GM12878 (cell line): ENCODE results near the gene PTPRS. TPM values are rescaled to one million over a fixed set of nuclear protein-coding genes. Genes with fewer than 3 reads are reported as not detected.

Experiments used
- IRF4 ChIP-seq: IDR thresholded peaks from 2 replicates; pipeline ENCODE4 v1.6.1; 2011; ENCODE audit warnings: low read depth, low read length
- KAT2A ChIP-seq: conservative IDR thresholded peaks from 2 replicates; pipeline ENCODE4 v1.6.1; 2011; ENCODE audit warnings: low read depth, low read length; ENCODE audit not compliant: control insufficient read depth
- NFIC ChIP-seq: IDR thresholded peaks from 2 replicates; pipeline ENCODE4 v1.6.1; 2012; ENCODE audit warnings: low read depth, mild to moderate bottlenecking, inconsistent platforms, low read length, moderate library complexity
- RUNX3 ChIP-seq: IDR thresholded peaks from 2 replicates; pipeline ENCODE4 v1.6.1; 2012; ENCODE audit warnings: low read length, inconsistent platforms
- SREBF2 ChIP-seq: IDR thresholded peaks from 2 replicates; pipeline ENCODE4 v1.6.1; 2012; ENCODE audit warnings: mild to moderate bottlenecking, low read length
- TCF3 ChIP-seq: IDR thresholded peaks from 2 replicates; pipeline ENCODE4 v1.6.1; 2012; ENCODE audit warnings: low read depth, mild to moderate bottlenecking, low read length, borderline replicate concordance; ENCODE audit not compliant: insufficient read depth
- polyA plus RNA-seq, 11 experiments: library from polyadenylated mRNA; depleted of rRNA in 4 of 11; unstranded in 6 of 11; stranded (reverse) in 5 of 11; fragments of >200 nt; fragmentation: Nextera tagmentation in 4 of 11; fragmentation: Illumina TruSeq in 1 of 11; extraction: Ambion mirVana in 4 of 11; extraction: Trizol in 1 of 11; gene quantifications; 1 replicate in 1 of 11; 2 replicates in 10 of 11; pipeline versions ENCODE4 v1.2.1 to v1.2.3, GENCODE V29; 2011 to 2016; ENCODE audit warnings: inconsistent platforms in 2 of 11, missing spikeins in 2 of 11, low read depth in 1 of 11
- total RNA-seq, 4 experiments: library from RNA; depleted of rRNA in 3 of 4; stranded (reverse); fragments of >200 nt in 3 of 4; fragmentation: Illumina TruSeq in 1 of 4; extraction: Trizol in 1 of 4; gene quantifications; 2 replicates each; pipeline versions ENCODE4 v1.2.1 to v1.2.3, GENCODE V29; 2013 to 2021
- TF ChIP-seq, protein P1 (sequence below): fragments of 150-350 bp; IDR thresholded peaks from 2 replicates; pipeline ENCODE4 v1.6.1; 2016; ENCODE audit warnings: low read depth, low read length
- TF ChIP-seq, protein P2 (sequence below): fragments of 450-650 bp; IDR thresholded peaks from 2 replicates; pipeline ENCODE4 v1.6.1; 2016; ENCODE audit warnings: mild to moderate bottlenecking
- TF ChIP-seq, protein P3 (sequence below): IDR thresholded peaks from 2 replicates; pipeline ENCODE4 v1.6.1; 2012; ENCODE audit warnings: low read depth, low read length, improper control_type of control experiment
- TF ChIP-seq, protein P4 (sequence below): fragments of 450-650 bp; formaldehyde crosslinking; IDR thresholded peaks from 2 replicates; pipeline ENCODE4 v1.5.0; 2022; ENCODE audit warnings: mild to moderate bottlenecking, missing genetic modification characterization

The PTPRS gene
- total and polyA plus RNA-seq, 10 of the 15 experiments (the other 5 are each of a cell fraction or from before 2014, with no cell fraction given) = 0.09 to 32.1 (median 0.71) TPM

DNA sequence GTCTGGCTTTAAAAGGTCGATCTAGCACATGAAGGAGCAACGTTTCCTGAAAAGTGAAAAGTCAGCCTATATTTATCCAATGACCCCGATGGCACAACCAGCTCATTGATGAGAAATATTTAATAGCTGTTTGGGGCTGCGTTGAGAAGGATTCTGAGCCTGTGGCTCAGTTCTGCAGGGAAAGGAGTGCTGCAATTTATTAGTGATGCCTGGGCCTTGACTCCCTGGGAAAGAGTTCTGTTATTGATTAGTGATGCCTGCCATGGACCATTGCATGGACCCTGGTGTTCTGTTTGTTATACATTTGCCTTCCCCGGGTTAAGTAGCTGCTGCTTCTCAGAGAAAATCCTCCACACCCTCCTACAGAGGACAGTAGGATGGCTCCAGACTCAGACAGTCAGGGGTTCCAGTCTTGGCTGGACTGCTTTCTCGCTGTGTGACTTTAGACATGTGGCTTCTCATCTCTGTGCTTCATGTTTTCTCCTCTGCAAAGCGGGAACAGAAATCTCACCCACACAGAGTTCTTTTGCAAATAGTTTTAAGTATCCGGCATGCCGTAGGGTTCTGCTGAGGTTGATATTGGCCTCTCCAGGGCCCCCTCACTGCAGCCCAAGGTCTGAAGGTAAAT, 17.7 kb upstream of the PTPRS start (continued):
- TF ChIP-seq, protein P1, sequence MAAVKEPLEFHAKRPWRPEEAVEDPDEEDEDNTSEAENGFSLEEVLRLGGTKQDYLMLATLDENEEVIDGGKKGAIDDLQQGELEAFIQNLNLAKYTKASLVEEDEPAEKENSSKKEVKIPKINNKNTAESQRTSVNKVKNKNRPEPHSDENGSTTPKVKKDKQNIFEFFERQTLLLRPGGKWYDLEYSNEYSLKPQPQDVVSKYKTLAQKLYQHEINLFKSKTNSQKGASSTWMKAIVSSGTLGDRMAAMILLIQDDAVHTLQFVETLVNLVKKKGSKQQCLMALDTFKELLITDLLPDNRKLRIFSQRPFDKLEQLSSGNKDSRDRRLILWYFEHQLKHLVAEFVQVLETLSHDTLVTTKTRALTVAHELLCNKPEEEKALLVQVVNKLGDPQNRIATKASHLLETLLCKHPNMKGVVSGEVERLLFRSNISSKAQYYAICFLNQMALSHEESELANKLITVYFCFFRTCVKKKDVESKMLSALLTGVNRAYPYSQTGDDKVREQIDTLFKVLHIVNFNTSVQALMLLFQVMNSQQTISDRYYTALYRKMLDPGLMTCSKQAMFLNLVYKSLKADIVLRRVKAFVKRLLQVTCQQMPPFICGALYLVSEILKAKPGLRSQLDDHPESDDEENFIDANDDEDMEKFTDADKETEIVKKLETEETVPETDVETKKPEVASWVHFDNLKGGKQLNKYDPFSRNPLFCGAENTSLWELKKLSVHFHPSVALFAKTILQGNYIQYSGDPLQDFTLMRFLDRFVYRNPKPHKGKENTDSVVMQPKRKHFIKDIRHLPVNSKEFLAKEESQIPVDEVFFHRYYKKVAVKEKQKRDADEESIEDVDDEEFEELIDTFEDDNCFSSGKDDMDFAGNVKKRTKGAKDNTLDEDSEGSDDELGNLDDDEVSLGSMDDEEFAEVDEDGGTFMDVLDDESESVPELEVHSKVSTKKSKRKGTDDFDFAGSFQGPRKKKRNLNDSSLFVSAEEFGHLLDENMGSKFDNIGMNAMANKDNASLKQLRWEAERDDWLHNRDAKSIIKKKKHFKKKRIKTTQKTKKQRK = no peak
- TF ChIP-seq TCF3 (no peak), KAT2A (no peak), RUNX3 (no peak), SREBF2 (no peak), IRF4 (no peak), NFIC (no peak)
- TF ChIP-seq, protein P2, sequence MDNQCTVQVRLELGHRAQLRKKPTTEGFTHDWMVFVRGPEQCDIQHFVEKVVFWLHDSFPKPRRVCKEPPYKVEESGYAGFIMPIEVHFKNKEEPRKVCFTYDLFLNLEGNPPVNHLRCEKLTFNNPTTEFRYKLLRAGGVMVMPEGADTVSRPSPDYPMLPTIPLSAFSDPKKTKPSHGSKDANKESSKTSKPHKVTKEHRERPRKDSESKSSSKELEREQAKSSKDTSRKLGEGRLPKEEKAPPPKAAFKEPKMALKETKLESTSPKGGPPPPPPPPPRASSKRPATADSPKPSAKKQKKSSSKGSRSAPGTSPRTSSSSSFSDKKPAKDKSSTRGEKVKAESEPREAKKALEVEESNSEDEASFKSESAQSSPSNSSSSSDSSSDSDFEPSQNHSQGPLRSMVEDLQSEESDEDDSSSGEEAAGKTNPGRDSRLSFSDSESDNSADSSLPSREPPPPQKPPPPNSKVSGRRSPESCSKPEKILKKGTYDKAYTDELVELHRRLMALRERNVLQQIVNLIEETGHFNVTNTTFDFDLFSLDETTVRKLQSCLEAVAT = peak; percentile 99
- TF ChIP-seq, protein P3, sequence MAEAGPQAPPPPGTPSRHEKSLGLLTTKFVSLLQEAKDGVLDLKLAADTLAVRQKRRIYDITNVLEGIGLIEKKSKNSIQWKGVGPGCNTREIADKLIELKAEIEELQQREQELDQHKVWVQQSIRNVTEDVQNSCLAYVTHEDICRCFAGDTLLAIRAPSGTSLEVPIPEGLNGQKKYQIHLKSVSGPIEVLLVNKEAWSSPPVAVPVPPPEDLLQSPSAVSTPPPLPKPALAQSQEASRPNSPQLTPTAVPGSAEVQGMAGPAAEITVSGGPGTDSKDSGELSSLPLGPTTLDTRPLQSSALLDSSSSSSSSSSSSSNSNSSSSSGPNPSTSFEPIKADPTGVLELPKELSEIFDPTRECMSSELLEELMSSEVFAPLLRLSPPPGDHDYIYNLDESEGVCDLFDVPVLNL = no peak
- TF ChIP-seq, protein P4, sequence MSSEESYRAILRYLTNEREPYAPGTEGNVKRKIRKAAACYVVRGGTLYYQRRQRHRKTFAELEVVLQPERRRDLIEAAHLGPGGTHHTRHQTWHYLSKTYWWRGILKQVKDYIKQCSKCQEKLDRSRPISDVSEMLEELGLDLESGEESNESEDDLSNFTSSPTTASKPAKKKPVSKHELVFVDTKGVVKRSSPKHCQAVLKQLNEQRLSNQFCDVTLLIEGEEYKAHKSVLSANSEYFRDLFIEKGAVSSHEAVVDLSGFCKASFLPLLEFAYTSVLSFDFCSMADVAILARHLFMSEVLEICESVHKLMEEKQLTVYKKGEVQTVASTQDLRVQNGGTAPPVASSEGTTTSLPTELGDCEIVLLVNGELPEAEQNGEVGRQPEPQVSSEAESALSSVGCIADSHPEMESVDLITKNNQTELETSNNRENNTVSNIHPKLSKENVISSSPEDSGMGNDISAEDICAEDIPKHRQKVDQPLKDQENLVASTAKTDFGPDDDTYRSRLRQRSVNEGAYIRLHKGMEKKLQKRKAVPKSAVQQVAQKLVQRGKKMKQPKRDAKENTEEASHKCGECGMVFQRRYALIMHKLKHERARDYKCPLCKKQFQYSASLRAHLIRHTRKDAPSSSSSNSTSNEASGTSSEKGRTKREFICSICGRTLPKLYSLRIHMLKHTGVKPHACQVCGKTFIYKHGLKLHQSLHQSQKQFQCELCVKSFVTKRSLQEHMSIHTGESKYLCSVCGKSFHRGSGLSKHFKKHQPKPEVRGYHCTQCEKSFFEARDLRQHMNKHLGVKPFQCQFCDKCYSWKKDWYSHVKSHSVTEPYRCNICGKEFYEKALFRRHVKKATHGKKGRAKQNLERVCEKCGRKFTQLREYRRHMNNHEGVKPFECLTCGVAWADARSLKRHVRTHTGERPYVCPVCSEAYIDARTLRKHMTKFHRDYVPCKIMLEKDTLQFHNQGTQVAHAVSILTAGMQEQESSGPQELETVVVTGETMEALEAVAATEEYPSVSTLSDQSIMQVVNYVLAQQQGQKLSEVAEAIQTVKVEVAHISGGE (CRISPR knock-in tag) = no peak
